Endothelial cell of umbilical vein (primary cell): ENCODE results near the gene NKTR. TPM values are rescaled to one million over a fixed set of nuclear protein-coding genes. Genes with fewer than 3 reads are reported as not detected.

Source experiments
- BruUV-seq: library from RNA; stranded (reverse); fragments of 400-500 nt; replicated peaks from 2 replicates; lab custom pipeline; 2021; lab: Mats Ljungman, UMichigan
- CTCF ChIA-PET: fragments of 300-600, 350-600 bp; sonication (Branson Sonifier 250); formaldehyde crosslinking; loops from one replicate; lab custom pipeline; 2021; ENCODE audit warnings: antibody characterized with exemption, inconsistent platforms; lab: Charles Lee
- POLR2A ChIA-PET: fragments of 300-600, 350-600 bp; sonication (Branson Sonifier 250); formaldehyde crosslinking; loops from one replicate; lab custom pipeline; 2021; ENCODE audit warnings: antibody characterized with exemption, inconsistent platforms; lab: Charles Lee
- DNase-seq: peaks from one replicate; pipeline ENCODE4 v3.0.0-alpha.2; 2011; ENCODE audit warnings: low read depth, low spot score
- FAIRE-seq: peaks from 2 replicates; lab custom pipeline; 2011; peaks lifted over from hg19 to GRCh38; lab: Jason Lieb, UNC
- H2AFZ ChIP-seq: 2 replicates; pipeline ENCODE4 v1.6.0; 2012; ENCODE audit warnings: low read depth, low read length, control low read depth, inconsistent platforms
- H3K27ac ChIP-seq: 2 replicates; pipeline ENCODE4 v1.5.1; 2011; ENCODE audit warnings: low read depth, mild to moderate bottlenecking, control low read depth, low read length, moderate library complexity; ENCODE audit not compliant: insufficient read depth
- H3K27me3 ChIP-seq, 2 experiments: 2 replicates each; pipeline versions ENCODE4 v1.6.0 to v1.6.1; 2011; ENCODE audit warnings: low read length in 2 of 2, mixed read lengths in 1 of 2; ENCODE audit not compliant: control insufficient read depth in 2 of 2, insufficient read depth in 2 of 2
- H3K36me3 ChIP-seq, 2 experiments: 2 replicates in 1 of 2; 3 replicates in 1 of 2; pipeline ENCODE4 v1.5.1; 2011; ENCODE audit warnings: low read length in 2 of 2, mild to moderate bottlenecking in 1 of 2, moderate library complexity in 1 of 2; ENCODE audit not compliant: control insufficient read depth in 2 of 2, insufficient read depth in 2 of 2; ENCODE audit errors: extremely low read depth in 1 of 2
- H3K4me1 ChIP-seq: 3 replicates; pipeline ENCODE4 v1.5.1; 2011; ENCODE audit warnings: mild to moderate bottlenecking, low read length; ENCODE audit not compliant: control insufficient read depth, insufficient read depth; ENCODE audit errors: extremely low read depth
- H3K4me2 ChIP-seq: 2 replicates; pipeline ENCODE4 v1.6.1; 2011; ENCODE audit warnings: low read length, control low read depth, mixed read lengths; ENCODE audit not compliant: insufficient read depth
- H3K4me3 ChIP-seq, 3 experiments: fragments of 200-600 bp in 1 of 3; sonication (generic), shearing (Covaris generic) in 1 of 3; replicated peaks in 1 of 3; 2 replicates each; pipeline ENCODE4 v1.5.1; 2011 to 2016; ENCODE audit warnings: control low read depth in 3 of 3, low read length in 3 of 3, mild to moderate bottlenecking in 2 of 3, inconsistent platforms in 1 of 3, low read depth in 1 of 3, moderate library complexity in 1 of 3; ENCODE audit not compliant: insufficient read depth in 1 of 3
- H3K79me2 ChIP-seq: 2 replicates; pipeline ENCODE4 v1.6.0; 2012; ENCODE audit warnings: low read length, inconsistent platforms; ENCODE audit not compliant: control insufficient read depth, insufficient read depth
- H3K9ac ChIP-seq: replicated peaks from 2 replicates; pipeline ENCODE3; 2011; ENCODE audit warnings: low read length, control low read depth; ENCODE audit not compliant: insufficient read depth; ENCODE audit errors: extremely low read depth
- H3K9me1 ChIP-seq: replicated peaks from 3 replicates; pipeline ENCODE4 v1.6.0; 2011; ENCODE audit warnings: mild to moderate bottlenecking, low read length; ENCODE audit not compliant: control insufficient read depth, insufficient read depth; ENCODE audit errors: extremely low read depth
- H3K9me3 ChIP-seq: replicated peaks from 2 replicates; pipeline ENCODE4 v1.5.1; 2012; ENCODE audit warnings: low read length, inconsistent platforms; ENCODE audit not compliant: control insufficient read depth, insufficient read depth
- H4K20me1 ChIP-seq: replicated peaks from 2 replicates; pipeline ENCODE3; 2011; ENCODE audit warnings: mild to moderate bottlenecking, low read length; ENCODE audit not compliant: control insufficient read depth, insufficient read depth; ENCODE audit errors: extremely low read depth
- CTCF ChIP-seq, 2 donors: IDR thresholded peaks; 1 replicate in 1 of 2; 2 replicates in 1 of 2; pipeline ENCODE4 v1.5.1; 2011; ENCODE audit warnings: low read length in 2 of 2, mild to moderate bottlenecking in 2 of 2, moderate library complexity in 2 of 2, control low read depth in 1 of 2, inconsistent platforms in 1 of 2, low read depth in 1 of 2; ENCODE audit not compliant: insufficient read depth in 1 of 2; ENCODE audit errors: extremely low read depth in 1 of 2
- EZH2 ChIP-seq: IDR thresholded peaks from 2 replicates; pipeline ENCODE4 v1.6.1; 2012; ENCODE audit warnings: borderline replicate concordance, low read depth, mild to moderate bottlenecking, moderate library complexity, low read length, inconsistent platforms; ENCODE audit not compliant: severe bottlenecking
- FOS ChIP-seq: IDR thresholded peaks from 2 replicates; pipeline ENCODE4 v1.6.1; 2011; ENCODE audit warnings: mild to moderate bottlenecking, low read length, moderate library complexity, borderline replicate concordance; ENCODE audit not compliant: insufficient read depth
- GATA2 ChIP-seq: IDR thresholded peaks from 2 replicates; pipeline ENCODE4 v1.7.0; 2011; ENCODE audit warnings: low read depth, mild to moderate bottlenecking, moderate library complexity, mixed read lengths, low read length; ENCODE audit not compliant: insufficient read length, insufficient read depth
- JUN ChIP-seq: IDR thresholded peaks from 2 replicates; pipeline ENCODE4 v1.6.1; 2011; ENCODE audit warnings: borderline replicate concordance, low read depth; ENCODE audit not compliant: insufficient read length, insufficient read depth
- MAX ChIP-seq: IDR thresholded peaks from 2 replicates; pipeline ENCODE4 v1.6.1; 2011; ENCODE audit not compliant: insufficient read depth, insufficient read length
- MYC ChIP-seq: IDR thresholded peaks from one replicate; pipeline ENCODE4 v1.6.1; 2011; ENCODE audit warnings: mild to moderate bottlenecking, low read depth, low read length
- POLR2A ChIP-seq: IDR thresholded peaks from 2 replicates; pipeline ENCODE4 v1.6.1; 2012; ENCODE audit warnings: low read depth, mild to moderate bottlenecking, control low read depth, low read length
- POLR2AphosphoS5 ChIP-seq: IDR thresholded peaks from 2 replicates; pipeline ENCODE4 v1.6.1; 2012; ENCODE audit warnings: low read depth, mild to moderate bottlenecking, control low read depth, low read length, moderate library complexity; ENCODE audit not compliant: insufficient read depth
- dilution Hi-C: fragments of 300-500 bp; cut with MboI; formaldehyde crosslinking; loops from one replicate; pipeline ENCODE4 v1.15.0; 2019; ENCODE audit warnings: low sequenced_read_pairs; ENCODE audit not compliant: extremely low pct_ligation_motif_present
- intact Hi-C: fragments of 100-400 bp; cut with micrococcal nuclease; formaldehyde crosslinking; loops from one replicate; pipeline ENCODE4 v1.10.0; 2022
- polyA plus RNA-seq, 4 experiments: library from polyadenylated mRNA; depleted of rRNA in 3 of 4; stranded (reverse) in 3 of 4; unstranded in 1 of 4; fragments of >200 nt; gene quantifications; 2 replicates each; pipeline versions ENCODE4 v1.2.1 to v1.2.3, GENCODE V29; 2011 to 2012; ENCODE audit warnings: missing spikeins in 1 of 4
- total RNA-seq: library from RNA; stranded (reverse); gene quantifications from 2 replicates; pipeline ENCODE4 v1.2.3, GENCODE V29; 2021

Gene NKTR
- total and polyA plus RNA-seq, 2 donors (not counting 3 experiments of a cell fraction or from before 2014, with no cell fraction given) = 27.4 to 99.0 TPM

GRCh38 chr3:42697289-42698051 lies 97.0 kb downstream of the NKTR start:
- no TSS peak for BruUV-seq
- TF ChIP-seq MAX = no peak
- TF ChIP-seq CTCF (IDR thresholded peaks at IDR 0.05; ENCODE audit: extremely low read depth in 1 of 2, insufficient read depth in 1 of 2, low read depth in 1 of 2, low read length in 2 of 2) = no peak
- no peak for TF ChIP-seq JUN
- TF ChIP-seq POLR2AphosphoS5 = no peak
- TF ChIP-seq GATA2 = no peak
- no peak for TF ChIP-seq EZH2
- TF ChIP-seq POLR2A = no peak
- no peak for TF ChIP-seq MYC
- TF ChIP-seq FOS = no peak
- Histone ChIP-seq H3K4me3 (no peak overlapping the region), H4K20me1 (no peaks in the 10 kb centered on the region), H3K36me3 (no peaks in the 10 kb centered on the region), H3K9ac (no peak overlapping the region), H3K9me3 (no peaks in the 10 kb centered on the region), H3K27ac (no peak overlapping the region), H2AFZ (no peak overlapping the region), H3K4me2 (no peak overlapping the region), H3K9me1 (no peaks in the 10 kb centered on the region), H3K79me2 (no peaks in the 10 kb centered on the region), H3K27me3 (no peaks in the 10 kb centered on the region), H3K4me1 (no peaks in the 10 kb centered on the region)
- DNase-seq = no peak
- dilution Hi-C loops (no loop called here), intact Hi-C loops (no loop called here)
- POLR2A ChIA-PET = no interaction called here
- FAIRE-seq = no peak
- CTCF ChIA-PET = interaction anchor here (1.2 kb wide), 1 partner anchor 10 kb away, joined by 4 read pairs; no protein-coding TSS in a partner anchor

Other genes with a start within 250 kb of the NKTR start
- gene LYZL4, start 190.1 kb upstream of the NKTR start, total RNA-seq = not detected in 2 replicates
- 0.40 and 0.41 TPM in 2 replicates for gene LYZL4, start 190.1 kb upstream of the NKTR start, polyA plus RNA-seq
- 0.67 and 3.8 TPM in 2 replicates for gene VIPR1, start 98.0 kb upstream of the NKTR start, total RNA-seq
- gene VIPR1, start 98.0 kb upstream of the NKTR start, polyA plus RNA-seq = 4.7 and 5.2 TPM in 2 replicates
- 60.7 and 61.9 TPM in 2 replicates for gene SEC22C, start 18.7 kb upstream of the NKTR start, total RNA-seq
- 32.9 and 43.9 TPM in 2 replicates for gene SEC22C, start 18.7 kb upstream of the NKTR start, polyA plus RNA-seq
- gene SS18L2, start 9.8 kb upstream of the NKTR start, total RNA-seq = 28.6 and 32.4 TPM in 2 replicates
- gene SS18L2, start 9.8 kb upstream of the NKTR start, polyA plus RNA-seq = 14.5 and 20.3 TPM in 2 replicates
- 13.0 and 14.5 TPM in 2 replicates for gene ZBTB47, start 53.0 kb downstream of the NKTR start, total RNA-seq
- 10.6 and 13.2 TPM in 2 replicates for gene ZBTB47, start 53.0 kb downstream of the NKTR start, polyA plus RNA-seq
- not detected in 2 replicates for gene KLHL40, start 84.9 kb downstream of the NKTR start, total RNA-seq
- not detected in 2 replicates for gene KLHL40, start 84.9 kb downstream of the NKTR start, polyA plus RNA-seq
- gene HHATL, start 102.1 kb downstream of the NKTR start, total RNA-seq = not detected in 2 replicates
- 0.11 TPM in 1 of 2 replicates, not detected in the other for gene HHATL, start 102.1 kb downstream of the NKTR start, polyA plus RNA-seq
- 0.82 and 1.2 TPM in 2 replicates for gene CCDC13, start 172.6 kb downstream of the NKTR start, total RNA-seq
- gene CCDC13, start 172.6 kb downstream of the NKTR start, polyA plus RNA-seq = 0.24 and 0.36 TPM in 2 replicates
- 68.9 and 71.8 TPM in 2 replicates for gene HIGD1A, start 203.8 kb downstream of the NKTR start, total RNA-seq
- gene HIGD1A, start 203.8 kb downstream of the NKTR start, polyA plus RNA-seq = 39.3 and 59.5 TPM in 2 replicates
- not detected in 2 replicates for gene ACKR2, start 208.8 kb downstream of the NKTR start, total RNA-seq
- 0.01 TPM in 1 of 2 replicates, not detected in the other for gene ACKR2, start 208.8 kb downstream of the NKTR start, polyA plus RNA-seq